Kasumi-1 (cell line): Measurements from ENCODE around the gene LRP10.
A peak's percentile ranks its signal among the peaks of the same experiment; 100 is the strongest.
"Not testable (repeated sequence)": the region's sequence is repeated elsewhere in the genome, so short reads cannot be mapped to it uniquely, and the experiment has no call there.

ENCODE experiments used
- DNase-seq, 2 experiments: peaks; one replicate each; lab custom pipeline; 2025; lab: John Stamatoyannopoulos, UW

The LRP10 gene

GRCh38 chr14:22843123-22843925 is 28.2 kb upstream of the LRP10 start:
- no peak for DNase-seq

- DNase-seq = no peak
Measured at GRCh38 chr14:22844221-22845102, 27.1 kb upstream of the LRP10 start.

DNA sequence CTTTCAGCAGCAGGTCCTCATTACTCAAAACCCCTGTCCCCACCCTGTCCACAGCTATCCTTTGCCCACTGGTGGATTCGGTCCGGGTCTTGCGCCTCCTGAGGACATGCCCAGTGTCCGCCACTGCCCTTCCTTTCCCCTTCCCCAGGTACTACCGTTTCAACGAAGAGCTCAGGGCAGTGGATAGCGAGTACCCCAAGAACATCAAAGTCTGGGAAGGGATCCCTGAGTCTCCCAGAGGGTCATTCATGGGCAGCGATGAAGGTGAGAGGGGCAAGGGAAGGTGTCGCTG is 26.5 kb upstream of the LRP10 start:
- no peak for DNase-seq

DNA sequence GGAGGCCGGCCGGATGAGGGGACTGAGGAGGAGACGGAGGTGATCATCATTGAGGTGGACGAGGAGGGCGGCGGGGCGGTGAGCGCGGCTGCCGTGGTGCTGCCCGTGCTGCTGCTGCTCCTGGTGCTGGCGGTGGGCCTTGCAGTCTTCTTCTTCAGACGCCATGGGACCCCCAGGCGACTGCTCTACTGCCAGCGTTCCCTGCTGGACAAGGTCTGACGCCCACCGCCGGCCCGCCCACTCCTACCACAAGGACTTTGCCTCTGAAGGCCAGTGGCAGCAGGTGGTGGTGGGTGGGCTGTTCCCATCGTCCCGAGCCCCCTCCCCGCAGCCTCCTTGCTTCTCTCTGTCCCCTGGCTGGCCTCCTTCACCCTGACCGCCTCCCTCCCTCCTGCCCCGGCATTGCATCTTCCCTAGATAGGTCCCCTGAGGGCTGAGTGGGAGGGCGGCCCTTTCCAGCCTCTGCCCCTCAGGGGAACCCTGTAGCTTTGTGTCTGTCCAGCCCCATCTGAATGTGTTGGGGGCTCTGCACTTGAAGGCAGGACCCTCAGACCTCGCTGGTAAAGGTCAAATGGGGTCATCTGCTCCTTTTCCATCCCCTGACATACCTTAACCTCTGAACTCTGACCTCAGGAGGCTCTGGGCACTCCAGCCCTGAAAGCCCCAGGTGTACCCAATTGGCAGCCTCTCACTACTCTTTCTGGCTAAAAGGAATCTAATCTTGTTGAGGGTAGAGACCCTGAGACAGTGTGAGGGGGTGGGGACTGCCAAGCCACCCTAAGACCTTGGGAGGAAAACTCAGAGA is 25.5 kb upstream of the LRP10 start:
- no peak for DNase-seq

GRCh38 chr14:22846811-22847307 is 24.7 kb upstream of the LRP10 start:
- DNase-seq = no peak

- no peak for DNase-seq
Measured at GRCh38 chr14:22847661-22848341, 23.7 kb upstream of the LRP10 start.

- no peak for DNase-seq
Measured at GRCh38 chr14:22848351-22849164, 23.0 kb upstream of the LRP10 start.

GRCh38 chr14:22849212-22849819 is 22.2 kb upstream of the LRP10 start:
- no peak for DNase-seq

- peak; percentile 22 to 28 for DNase-seq
Measured at GRCh38 chr14:22850944-22851764, 20.4 kb upstream of the LRP10 start.

DNA sequence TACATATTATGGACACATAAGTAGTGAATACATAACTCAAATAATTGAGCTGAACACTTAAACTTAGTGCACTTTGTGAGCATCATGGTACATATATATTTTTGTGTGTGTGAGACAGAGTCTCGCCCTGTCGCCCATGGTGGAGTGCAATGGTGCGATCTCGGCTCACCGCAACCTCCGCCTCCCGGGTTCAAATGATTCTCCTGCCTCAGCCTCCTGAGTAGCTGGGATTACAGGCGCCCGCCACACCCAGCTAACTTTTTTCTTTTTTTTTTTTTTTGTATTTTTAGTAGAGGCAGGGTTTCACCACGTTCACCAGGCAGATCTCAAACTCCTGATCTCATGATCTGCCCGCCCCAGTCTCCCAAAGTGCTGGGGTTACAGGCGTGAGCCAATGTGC is 19.4 kb upstream of the LRP10 start:
- not testable (repeated sequence) for DNase-seq

- no peak for DNase-seq
Measured at GRCh38 chr14:22852599-22852939, 19.0 kb upstream of the LRP10 start.

GRCh38 chr14:22852940-22853767 is 18.4 kb upstream of the LRP10 start:
- peak; percentile 80 to 83 for DNase-seq

- not testable (repeated sequence) for DNase-seq
Measured at GRCh38 chr14:22854296-22854695, 17.2 kb upstream of the LRP10 start.

DNA sequence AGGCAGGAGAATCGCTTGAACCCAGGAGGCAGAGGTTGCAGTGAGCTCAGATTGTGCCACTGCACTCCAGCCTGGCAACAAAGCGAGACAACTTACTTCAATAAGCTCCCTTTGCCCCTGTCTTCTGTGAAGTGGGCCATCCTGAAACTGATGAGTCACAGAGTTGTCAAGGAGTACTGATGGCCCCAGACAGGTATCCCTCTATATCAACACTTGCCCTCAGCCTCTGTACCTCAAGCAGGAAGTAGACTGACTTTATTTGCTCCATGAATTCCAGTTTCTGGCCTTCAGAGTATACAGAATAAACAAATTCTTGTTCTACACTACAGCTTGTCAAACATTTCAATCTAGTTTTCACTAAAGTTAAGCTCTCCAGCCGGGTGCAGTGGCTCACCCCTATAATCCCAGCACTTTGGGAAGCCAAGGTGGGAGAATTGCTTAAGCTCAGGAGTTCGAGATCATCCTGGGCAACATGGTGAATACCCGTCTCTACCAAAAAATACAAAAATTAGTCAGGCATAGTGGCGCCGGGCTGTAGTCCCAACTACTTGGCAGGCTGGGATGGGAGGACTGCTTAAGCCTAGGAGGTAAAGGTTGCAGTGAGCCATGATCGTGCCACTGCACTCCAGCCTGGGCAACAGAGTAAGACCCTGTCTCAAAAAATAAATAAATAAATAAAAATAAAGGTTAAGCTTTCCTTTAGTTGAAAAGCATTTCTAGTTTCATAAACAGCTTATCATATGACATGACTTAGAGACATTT is 16.4 kb upstream of the LRP10 start:
- DNase-seq = no peak

DNA sequence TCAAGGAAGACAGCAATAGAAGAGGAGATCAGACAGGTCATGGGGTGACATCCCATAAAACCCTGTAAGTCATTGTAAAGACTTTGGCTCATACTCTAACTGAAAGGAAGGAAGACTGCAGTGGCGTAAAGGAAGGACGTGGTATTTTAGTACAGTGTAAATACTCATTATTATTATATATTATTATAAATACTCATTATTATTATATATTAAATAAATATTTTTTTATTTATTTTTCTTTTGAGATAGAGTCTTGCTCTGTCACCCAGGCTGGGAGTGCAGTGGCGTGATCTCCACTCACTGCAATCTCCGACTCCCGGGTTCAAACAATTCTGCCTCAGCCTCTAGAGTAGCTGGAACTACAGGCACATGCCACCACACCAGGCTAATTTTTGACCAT is 15.1 kb upstream of the LRP10 start:
- no peak for DNase-seq

DNA sequence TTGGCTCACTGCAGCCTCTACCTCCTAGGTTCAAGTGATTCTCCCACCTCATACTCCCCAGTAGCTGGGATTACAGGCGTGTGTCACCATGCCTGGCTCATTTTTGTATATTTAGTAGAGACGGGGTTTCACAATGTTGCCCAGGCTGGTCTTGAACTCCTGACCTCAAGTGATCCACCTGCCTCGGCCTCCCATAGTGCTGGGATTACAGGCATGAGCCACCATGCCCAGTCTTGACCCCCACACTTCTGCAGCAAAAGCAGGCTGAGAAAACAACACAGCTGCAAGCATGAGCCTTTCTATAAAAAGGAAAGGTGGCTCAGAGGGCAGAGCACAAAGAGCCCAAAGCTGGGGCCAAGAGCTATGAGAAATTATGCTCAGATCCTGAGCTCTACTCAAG is 11.2 kb upstream of the LRP10 start:
- not testable (repeated sequence) for DNase-seq

DNA sequence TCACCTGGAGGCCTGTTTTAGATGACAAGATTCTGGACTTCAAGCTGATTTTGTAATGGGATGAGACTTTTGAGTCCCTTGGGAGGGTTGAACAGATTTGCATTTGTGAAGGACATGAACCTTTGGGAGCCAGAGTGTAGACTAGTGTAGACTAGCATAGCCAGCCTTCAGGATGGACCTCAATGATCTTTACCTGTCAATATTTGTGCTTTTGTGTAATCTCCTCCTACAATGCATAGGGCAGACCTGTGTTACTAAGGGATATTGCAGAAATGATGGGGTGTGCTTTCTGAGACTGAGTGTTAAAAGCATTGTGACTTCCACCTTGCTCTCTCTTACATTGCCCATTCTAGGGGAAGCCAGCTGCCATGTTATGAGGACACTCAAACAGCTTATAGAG is 9.9 kb upstream of the LRP10 start:
- DNase-seq = no peak

DNA sequence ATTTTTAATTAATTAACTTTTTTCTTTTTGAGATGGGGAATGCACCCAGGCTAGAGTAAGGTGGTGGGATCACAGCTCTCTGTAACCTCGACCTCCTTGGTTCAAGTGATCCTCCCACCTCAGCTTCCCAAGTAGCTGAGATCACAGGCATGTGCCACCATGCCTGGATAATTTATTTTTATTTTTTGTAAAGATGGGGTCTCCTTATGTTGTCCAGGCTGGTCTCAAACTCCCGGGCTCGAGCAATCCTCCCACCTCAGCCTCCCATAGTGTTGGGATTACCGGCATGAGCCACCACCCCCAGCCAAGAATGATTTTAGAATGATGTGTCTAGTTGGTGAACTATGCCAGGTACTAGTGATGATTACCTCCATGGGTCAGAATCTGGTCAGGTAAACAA is 6.6 kb upstream of the LRP10 start:
- DNase-seq = no peak
